EH (cell line): ENCODE measurements around the gene CAPN13.

Experiments
- DNase-seq: peaks from one replicate; pipeline ENCODE4 v3.0.0-alpha.2; 2015; ENCODE audit warnings: low read depth

Gene CAPN13

GRCh38 chr2:30764021-30764800 is 43.0 kb downstream of the CAPN13 start:
- no peak for DNase-seq

DNA sequence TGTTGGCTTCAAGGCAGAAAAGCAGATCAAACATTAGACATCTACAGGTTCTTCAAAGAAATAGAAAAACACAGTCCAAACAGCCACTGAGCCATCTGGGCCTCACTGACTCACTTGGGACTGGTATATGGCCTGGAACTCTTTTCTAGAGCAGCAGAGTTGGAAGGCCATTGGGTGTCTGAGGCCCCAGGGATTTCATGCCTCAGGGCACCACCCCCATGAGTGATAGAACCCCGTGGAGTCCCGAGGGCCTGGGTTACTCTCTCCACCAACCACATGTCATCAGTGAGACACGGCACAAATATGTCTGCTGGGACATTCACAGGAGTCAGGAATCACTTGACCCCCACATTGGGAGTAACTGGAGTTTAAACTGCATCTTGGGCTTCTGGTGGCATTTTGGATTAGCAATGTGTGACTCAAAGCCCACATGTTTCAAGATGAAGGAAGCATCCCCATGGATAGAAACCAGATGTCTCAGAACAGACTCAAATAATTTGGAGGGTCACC is 44.0 kb downstream of the CAPN13 start:
- peak; percentile 90 for DNase-seq

DNA sequence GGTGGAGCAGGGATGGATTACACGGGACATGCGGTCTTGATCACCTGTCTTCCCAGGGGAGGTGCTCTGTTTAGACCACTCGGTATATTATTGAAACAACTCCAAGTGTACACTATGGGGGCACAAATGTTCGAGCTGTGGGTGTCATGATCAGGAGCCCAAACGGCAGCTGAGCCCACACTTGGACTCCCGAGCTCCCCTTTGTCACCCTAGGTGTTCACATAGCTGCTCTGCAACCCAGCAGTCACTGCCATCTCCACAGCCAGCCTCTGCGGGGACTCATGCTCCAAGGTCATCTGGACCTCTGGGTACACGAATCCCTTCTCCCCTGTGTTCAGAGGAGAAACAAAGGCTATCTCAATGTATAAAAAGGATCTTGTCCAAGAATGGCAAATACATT is 46.0 kb downstream of the CAPN13 start:
- DNase-seq = no peak

GRCh38 chr2:30759481-30759880 is 47.8 kb downstream of the CAPN13 start:
- no peak for DNase-seq

GRCh38 chr2:30758191-30758651 is 49.0 kb downstream of the CAPN13 start:
- peak; percentile 56 for DNase-seq

DNA sequence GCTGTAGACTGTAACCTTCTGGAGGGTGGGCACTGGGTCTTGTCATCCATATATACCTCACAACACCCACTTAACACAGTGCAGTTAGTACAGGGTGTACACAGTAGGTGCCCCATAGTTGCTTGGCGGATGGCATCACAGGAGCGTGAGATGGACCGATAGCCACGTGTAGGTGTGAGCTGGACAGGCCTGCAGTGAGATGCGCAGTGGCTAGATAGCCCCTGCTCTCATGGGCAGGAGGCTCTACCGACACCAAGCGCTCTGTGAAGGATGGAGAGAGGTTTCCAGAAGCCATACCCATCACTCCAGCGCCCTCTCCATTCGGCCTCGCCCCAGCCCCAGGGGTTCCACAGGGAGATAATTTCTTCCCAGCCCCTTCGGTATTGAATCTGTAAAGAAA is 49.5 kb downstream of the CAPN13 start:
- no peak for DNase-seq

DNA sequence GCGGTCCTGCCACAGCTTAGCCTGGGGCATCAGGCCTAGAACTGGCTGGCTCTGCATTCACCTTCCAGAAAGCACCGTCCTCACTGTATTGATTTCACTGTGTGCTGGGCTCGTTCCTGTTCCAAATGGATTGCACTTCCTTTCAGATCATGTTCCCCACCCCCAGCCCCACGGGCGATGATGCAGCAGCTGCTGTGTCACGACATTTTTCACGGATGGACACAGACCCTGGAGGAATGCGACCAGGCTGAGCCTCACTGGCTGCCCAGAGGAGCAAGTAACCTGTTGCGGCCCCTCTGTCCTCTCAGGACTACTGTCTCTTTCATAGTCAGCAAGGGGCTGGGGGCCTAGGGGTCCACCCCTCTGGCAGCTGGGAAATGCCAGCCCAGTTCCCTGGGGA is 50.3 kb downstream of the CAPN13 start:
- DNase-seq = peak; percentile 10

DNA sequence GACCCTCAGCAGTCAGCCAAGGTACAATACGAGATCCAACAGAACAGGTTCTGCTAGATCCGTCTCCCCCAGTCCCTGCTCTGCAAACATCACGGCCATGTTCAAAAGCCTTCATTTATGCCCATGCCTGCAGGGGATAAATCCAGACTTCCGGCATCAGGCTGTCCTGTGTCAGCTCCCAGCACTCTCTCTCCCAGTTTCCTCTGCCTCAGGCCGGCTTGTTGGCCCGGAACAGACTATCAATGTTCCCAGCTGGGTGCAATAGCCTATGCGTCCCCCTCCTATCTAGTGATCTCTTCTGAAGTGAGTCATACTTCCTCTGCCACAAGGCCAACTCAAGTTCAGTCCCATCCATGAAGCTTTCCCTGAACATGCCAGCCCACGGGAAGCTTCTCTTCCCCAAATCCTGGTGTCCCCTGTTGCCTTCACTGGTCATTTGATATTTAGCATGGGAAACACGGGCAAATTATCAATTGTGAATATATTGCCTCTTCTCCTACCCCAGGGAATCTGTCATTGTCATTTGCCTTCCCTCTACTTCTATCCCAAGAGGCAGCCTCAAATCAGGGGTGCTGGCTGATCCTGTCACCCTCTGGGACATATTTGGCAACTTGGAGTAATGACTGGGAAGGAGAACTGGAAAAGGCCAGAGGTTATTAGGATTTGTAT is 51.1 kb downstream of the CAPN13 start:
- peak; percentile 89 for DNase-seq

GRCh38 chr2:30753630-30754029 is 53.6 kb downstream of the CAPN13 start:
- DNase-seq = peak; percentile 5

DNA sequence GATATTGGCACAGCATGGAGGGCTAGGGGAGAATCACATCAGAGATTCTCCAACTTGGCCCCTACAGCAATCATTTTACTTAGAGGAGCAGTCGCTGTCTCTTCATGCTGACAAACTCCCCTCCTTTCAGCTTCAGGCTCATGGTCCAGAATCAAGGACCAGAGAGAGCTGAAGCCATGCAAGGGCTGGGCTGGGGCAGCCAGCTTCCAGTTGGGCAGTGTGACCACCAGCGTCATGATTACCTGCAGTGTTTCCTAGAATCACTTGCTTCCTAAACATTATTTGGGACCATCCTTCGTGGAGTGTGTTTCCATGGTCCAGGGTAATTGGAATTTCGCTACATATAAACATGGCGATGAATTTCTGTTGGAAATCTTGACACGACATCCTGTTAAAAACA is 54.4 kb downstream of the CAPN13 start:
- no peak for DNase-seq

DNA sequence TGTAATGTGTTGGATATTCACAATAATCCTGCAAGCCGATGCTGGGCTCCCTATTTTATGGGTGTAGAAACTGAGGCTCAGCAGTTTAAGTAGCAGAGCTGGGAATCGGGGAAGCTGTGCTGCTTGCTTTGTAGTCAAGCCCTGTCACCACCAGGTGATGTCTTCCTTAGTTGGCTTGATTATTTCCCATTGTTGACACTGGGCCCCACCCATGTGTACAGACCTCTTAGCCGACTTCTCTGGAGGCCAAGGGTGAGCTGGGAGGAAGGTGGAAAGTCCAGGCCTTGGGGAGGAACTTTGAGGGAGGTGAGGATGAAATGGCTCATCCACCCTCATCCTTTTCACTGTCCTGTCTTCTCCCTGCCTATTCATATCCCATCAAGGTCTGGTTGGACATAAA is 60.0 kb downstream of the CAPN13 start:
- DNase-seq = no peak

- DNase-seq = no peak
These were observed 62.4 kb downstream of the CAPN13 start for GRCh38 chr2:30744823-30745222.

GRCh38 chr2:30741576-30741975 is 65.7 kb downstream of the CAPN13 start:
- no peak for DNase-seq

DNA sequence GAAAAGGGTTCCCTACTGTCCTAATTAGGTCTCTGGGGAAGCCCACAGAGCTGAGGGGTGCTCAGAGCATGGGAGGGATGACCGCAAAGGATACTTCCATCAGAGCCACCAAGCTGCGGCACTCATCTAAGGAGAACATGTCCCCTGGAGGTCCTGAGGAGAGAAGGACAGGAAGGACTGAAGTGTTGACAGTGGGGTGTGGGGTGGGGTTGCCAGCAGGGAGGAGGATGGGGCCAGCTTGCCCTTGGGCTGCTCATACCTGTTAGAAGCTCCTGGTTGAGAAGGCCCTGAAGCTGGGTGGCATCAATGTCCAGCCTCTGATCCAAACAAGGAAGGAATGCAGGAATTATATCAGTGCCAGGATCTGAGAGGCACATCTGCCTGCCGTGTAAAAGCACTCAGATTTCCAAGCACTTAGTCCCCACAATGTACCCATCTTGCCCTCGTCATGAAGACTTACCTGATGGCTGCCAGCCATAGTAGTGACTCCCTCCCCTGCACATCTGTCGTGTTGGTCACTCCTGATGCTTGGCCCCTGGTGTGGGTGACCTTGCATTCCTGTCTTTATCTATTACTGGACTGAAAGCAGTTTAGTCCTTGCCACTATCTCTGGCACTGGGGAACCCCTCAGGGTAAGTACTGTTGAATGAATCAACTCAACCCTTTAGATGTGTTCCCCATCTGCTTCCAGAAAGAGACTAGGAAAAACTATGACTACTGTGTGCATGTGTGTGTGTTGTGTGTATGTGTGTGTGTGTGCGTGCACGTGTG is 68.9 kb downstream of the CAPN13 start:
- DNase-seq = no peak

DNA sequence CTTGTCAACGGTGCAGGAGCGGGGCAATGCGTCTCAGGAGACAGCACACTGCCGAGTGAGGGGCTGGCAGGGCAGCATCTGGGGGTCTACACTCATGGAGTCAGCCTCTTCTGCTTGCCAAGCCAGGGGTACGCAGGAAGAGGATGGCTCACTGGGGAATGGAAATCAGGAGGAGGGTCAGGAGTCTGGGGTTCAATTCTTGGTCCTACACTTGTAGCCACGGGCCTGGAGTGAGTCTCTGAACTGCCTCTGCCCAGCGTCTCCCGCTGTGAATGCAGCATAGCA is 70.0 kb downstream of the CAPN13 start:
- no peak for DNase-seq

DNA sequence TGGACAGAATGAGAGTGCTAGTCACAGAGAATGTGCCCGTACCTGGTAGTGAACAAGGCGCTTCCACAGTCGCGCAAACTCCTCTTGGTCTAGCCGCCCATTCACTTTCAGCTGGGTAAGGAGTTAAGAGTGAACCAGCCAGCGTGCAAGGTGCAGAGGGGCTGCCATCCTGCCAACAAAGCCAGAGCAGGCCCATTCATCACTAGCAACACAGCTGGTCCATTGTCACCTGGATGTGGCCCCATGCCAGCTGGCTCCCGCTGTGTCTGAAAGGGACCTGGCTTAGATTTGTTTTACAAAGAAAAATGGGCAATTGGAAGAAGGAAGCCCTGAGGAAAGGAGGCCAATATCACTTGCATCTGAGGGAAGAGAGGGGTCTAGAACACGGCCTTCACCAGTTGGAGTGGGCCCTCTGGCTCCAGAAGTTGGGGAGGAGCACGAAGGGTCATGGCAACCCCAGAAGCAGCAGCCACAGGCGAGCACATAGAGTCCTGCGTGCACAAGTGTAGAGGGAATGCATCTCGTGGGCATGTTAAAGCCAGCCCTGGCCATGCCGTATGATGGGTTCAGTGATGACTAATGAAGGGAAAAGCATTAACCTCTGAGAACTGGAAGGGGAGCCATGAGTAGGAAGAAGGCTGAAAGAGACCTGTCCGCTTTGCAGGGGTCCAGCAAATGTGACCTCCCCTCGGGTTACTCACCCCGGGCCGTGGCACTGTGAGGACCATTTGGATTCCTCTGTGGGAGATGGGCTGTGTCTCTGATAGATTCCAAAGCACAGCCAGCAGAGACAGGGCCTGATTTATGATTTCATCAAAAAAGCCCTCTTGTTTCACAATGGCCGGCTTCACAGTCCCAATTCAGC is 70.6 kb downstream of the CAPN13 start:
- DNase-seq = no peak

DNA sequence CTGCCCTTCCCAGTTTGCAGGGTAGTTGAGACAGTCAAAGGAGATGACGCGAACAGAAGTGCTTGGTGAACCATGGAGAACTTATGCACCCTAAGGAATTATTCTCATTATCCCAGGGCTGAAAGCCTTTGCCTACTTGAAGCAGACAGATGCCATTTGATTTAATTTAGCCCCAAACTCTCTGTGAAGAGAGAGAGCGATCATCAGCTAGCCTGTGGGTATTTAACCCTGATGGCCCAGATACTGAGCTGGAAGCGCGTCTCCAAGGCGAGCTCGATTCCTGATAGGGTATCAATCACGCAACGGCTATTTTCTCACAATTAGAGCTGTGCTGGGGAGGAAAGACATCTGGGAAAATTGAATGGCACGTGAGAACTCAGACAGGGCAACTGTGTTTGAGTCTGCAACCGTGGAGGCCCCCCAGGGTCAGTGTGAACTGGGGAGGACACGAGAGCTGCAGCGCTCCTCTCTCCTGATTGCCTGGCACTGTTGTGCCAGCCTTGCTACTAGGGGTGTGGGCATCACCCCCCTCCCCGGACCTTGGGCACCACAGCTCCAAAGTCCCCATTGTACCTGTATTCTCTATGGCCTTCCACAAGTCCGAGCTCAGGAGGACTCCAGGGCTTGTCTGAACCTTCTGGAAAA is 73.2 kb downstream of the CAPN13 start:
- DNase-seq = no peak

DNA sequence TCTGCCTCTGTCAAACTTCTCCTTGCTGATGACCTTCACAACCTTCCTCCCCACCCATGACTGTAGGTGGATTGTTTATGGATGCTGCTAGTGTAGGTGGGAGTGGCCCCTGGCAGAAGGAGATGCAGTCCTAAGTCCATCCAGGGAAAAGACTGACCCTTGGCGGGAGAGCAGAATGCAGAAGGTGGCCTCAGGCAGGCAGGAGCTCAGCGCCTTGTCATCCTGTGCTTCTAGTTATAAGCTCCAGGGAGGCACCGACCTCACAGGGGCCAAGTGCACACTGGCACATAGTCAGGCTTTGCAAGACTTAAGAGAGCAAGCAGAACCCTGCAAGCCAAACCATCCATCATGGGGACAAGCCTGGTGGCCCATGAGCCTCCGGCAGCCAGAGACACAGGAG is 74.4 kb downstream of the CAPN13 start:
- DNase-seq = no peak

DNA sequence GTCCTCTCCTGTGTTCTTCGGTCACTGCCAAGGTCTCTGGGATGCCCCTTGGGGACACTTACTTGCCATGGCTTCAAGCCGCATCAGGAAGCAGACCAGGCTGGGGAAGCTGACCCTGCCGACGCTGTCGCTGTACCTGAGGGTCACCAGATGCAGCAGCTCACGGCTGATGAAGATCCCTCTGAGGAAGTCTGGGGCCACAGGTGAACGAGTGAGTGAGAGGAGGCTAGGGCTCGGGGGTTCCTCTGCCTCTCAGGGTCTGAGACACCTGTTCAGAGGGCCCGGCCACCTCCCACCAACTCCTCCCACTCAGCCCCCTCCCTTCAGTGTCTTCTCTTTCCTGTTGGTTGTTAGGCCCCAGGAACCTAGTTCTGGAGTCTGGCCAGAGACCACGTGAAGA is 74.9 kb downstream of the CAPN13 start:
- DNase-seq = no peak

DNA sequence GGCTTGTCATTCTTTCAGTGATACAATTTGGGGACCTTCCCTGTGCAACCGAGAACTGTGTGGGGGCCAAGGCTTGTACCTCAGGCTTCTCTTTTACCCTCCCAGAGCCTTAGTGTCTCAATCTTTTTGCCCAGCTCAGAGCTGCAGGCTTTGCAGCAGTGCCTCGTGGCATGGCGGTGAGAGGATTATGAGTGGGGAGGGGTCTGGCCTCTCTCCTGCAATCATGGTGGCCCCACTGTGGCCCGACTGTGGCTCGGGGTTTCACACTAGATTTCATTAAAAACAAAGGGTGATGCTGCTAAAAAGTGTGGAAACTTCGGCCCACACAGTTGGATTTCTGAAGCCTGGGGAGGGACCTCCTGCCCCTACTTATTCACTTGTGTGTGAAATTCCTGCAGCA is 75.5 kb downstream of the CAPN13 start:
- DNase-seq = no peak
